ENCODE data around the gene TATDN2.

TATDN2 gene

DNA sequence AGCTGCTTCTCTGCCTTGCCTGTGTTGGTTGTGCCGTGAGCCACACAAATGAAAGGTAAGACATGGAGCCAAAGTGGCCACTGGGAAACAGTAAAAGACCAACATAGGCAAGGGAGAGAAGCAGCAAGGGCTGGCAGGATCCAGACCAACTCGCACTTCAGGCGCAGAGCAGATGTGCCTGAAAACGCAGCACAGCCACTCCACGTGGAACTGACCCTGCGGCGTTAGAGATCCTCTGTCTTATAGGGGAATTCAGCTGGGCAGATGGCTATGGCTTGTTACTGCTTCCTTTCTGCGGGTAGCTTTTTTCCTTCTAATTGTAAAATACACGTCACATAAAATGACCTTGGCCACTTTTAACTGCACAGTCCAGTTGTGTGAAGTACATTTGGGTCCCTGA is 54.8 kb downstream of the TATDN2 start:
- no peak overlapping the region for H3K4me3 ChIP-seq (IDR thresholded peaks at IDR 0.05; ENCODE audit: insufficient read depth, low read depth, low read length)
- no peaks in the 10 kb centered on the region for H3K27me3 ChIP-seq (ENCODE audit: insufficient read depth, low read depth)
- H4K20me1 ChIP-seq (ENCODE audit: insufficient read depth) = no peaks in the 10 kb centered on the region
- H3K27ac ChIP-seq = no peak overlapping the region
- no peak overlapping the region for H3K4me2 ChIP-seq
- no peaks in the 10 kb centered on the region for H3K79me2 ChIP-seq (ENCODE audit: insufficient read depth, low read depth)
- H3K4me1 ChIP-seq (ENCODE audit: low read depth, poor library complexity, severe bottlenecking) = peaks cover 13% of the 10 kb centered on the region
- H3K36me3 ChIP-seq (ENCODE audit: insufficient read depth) = no peaks in the 10 kb centered on the region
- TF ChIP-seq, protein P1, sequence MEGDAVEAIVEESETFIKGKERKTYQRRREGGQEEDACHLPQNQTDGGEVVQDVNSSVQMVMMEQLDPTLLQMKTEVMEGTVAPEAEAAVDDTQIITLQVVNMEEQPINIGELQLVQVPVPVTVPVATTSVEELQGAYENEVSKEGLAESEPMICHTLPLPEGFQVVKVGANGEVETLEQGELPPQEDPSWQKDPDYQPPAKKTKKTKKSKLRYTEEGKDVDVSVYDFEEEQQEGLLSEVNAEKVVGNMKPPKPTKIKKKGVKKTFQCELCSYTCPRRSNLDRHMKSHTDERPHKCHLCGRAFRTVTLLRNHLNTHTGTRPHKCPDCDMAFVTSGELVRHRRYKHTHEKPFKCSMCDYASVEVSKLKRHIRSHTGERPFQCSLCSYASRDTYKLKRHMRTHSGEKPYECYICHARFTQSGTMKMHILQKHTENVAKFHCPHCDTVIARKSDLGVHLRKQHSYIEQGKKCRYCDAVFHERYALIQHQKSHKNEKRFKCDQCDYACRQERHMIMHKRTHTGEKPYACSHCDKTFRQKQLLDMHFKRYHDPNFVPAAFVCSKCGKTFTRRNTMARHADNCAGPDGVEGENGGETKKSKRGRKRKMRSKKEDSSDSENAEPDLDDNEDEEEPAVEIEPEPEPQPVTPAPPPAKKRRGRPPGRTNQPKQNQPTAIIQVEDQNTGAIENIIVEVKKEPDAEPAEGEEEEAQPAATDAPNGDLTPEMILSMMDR (conservative IDR thresholded peaks at IDR 0.05; ENCODE audit: low read depth, low read length) = no peak
- no peak overlapping the region for H3K9ac ChIP-seq
- no peak overlapping the region for H2AFZ ChIP-seq (ENCODE audit: low read depth)

DNA sequence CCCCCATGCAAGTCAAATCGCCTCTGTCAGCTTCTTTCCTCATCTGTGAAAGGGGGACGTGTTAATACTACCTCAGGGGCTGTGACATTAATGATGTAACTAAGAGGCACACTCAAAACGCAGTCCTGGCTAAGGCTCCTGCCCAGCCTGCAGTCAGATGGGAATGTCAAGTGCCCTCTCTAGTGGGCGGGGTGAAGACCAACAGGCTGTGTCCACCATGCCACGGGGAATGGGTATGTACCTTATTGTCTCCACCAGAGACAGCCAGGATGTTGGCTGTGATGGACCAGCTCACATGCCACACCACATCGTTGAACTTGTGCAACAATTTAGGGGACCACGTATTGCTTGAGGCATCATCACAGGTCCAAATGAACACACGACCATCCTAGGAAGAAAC is 55.5 kb downstream of the TATDN2 start:
- H3K36me3 ChIP-seq (ENCODE audit: insufficient read depth) = no peaks in the 10 kb centered on the region
- TF ChIP-seq, protein P1 (conservative IDR thresholded peaks at IDR 0.05; ENCODE audit: low read depth, low read length) = no peak
- no peaks in the 10 kb centered on the region for H4K20me1 ChIP-seq (ENCODE audit: insufficient read depth)

DNA sequence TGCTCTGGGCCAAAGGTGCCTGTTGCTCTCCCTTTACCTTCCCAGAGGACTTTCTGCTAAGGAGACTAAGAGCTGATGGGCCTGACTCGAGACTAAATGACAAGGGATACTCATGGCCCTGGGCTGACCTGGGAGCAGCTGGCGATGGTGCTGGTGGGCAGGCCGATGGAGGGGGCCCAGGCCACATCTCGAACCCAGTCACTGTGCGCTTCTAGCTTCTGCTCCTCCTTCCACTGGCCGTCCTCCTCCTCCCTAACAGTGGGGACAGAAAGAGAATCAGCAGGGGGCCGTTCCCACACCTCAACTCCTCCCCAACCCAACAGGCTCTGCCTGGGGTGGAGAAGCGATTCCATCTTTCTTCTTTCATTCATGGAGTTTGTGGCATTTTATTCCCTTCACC is 56.6 kb downstream of the TATDN2 start:
- no peaks in the 10 kb centered on the region for H3K27me3 ChIP-seq (ENCODE audit: insufficient read depth, low read depth)
- H3K4me2 ChIP-seq = no peak overlapping the region
- no peak overlapping the region for H3K9ac ChIP-seq
- TF ChIP-seq, protein P1 (conservative IDR thresholded peaks at IDR 0.05; ENCODE audit: low read depth, low read length) = no peak
- no peak overlapping the region for H3K4me3 ChIP-seq (IDR thresholded peaks at IDR 0.05; ENCODE audit: insufficient read depth, low read depth, low read length)
- H2AFZ ChIP-seq (ENCODE audit: low read depth) = no peak overlapping the region
- no peaks in the 10 kb centered on the region for H3K36me3 ChIP-seq (ENCODE audit: insufficient read depth)
- no peaks in the 10 kb centered on the region for H3K79me2 ChIP-seq (ENCODE audit: insufficient read depth, low read depth)
- H4K20me1 ChIP-seq (ENCODE audit: insufficient read depth) = no peaks in the 10 kb centered on the region
- no peak overlapping the region for H3K27ac ChIP-seq
- H3K4me1 ChIP-seq (ENCODE audit: low read depth, poor library complexity, severe bottlenecking) = peaks cover under 1% of the 10 kb centered on the region

More for the DNA sequence above, 55.5 kb downstream of the TATDN2 start:
- Histone ChIP-seq H3K9ac (no peak overlapping the region), H3K27ac (no peak overlapping the region), H3K79me2 (ENCODE audit: insufficient read depth, low read depth) (no peaks in the 10 kb centered on the region), H2AFZ (ENCODE audit: low read depth) (no peak overlapping the region), H3K4me2 (no peak overlapping the region), H3K4me1 (ENCODE audit: low read depth, poor library complexity, severe bottlenecking) (peaks cover 12% of the 10 kb centered on the region), H3K27me3 (ENCODE audit: insufficient read depth, low read depth) (no peaks in the 10 kb centered on the region), H3K4me3 (IDR thresholded peaks at IDR 0.05; ENCODE audit: insufficient read depth, low read depth, low read length) (no peak overlapping the region)

DNA sequence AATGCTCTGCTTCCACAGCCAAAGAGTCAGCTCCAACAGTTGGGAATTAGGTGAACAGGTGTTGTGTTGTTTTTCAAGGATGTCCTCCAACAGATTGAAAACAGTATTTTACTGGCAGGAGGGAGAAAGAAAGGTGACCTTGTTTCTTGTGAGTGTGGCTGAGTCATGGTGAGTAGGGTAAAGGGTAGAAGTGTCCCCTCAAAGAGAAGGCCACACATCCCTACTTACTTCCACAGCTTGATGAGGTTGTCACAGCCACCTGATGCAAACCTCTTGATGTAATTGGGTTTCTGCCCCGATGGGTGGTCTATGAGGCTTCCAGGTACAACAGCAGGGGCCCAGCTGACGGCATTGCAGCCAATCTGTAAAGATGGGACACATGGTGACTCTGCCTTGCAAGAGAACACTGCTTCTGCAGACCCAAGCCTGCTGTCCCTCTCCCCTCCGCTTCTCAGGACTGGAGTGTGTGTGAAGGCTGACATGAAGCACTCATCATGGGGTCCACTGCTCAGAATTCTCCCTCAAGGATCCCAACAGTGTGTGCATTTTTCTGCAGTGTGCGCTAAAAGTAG is 57.2 kb downstream of the TATDN2 start:
- Histone ChIP-seq H3K4me2 (no peak overlapping the region), H3K27ac (no peak overlapping the region), H2AFZ (ENCODE audit: low read depth) (no peak overlapping the region), H3K9ac (no peak overlapping the region), H3K4me1 (ENCODE audit: low read depth, poor library complexity, severe bottlenecking) (no peaks in the 10 kb centered on the region), H3K36me3 (ENCODE audit: insufficient read depth) (no peaks in the 10 kb centered on the region), H3K79me2 (ENCODE audit: insufficient read depth, low read depth) (no peaks in the 10 kb centered on the region), H3K4me3 (IDR thresholded peaks at IDR 0.05; ENCODE audit: insufficient read depth, low read depth, low read length) (no peak overlapping the region), H4K20me1 (ENCODE audit: insufficient read depth) (no peaks in the 10 kb centered on the region), H3K27me3 (ENCODE audit: insufficient read depth, low read depth) (no peaks in the 10 kb centered on the region)
- TF ChIP-seq, protein P1 (conservative IDR thresholded peaks at IDR 0.05; ENCODE audit: low read depth, low read length) = no peak
